Right lobe of liver (tissue), 6 donors: Measurements from ENCODE around the gene NRK. TPM values are rescaled to one million over a fixed set of nuclear protein-coding genes. Genes with fewer than 3 reads are reported as not detected.

Experiments
- ATAC-seq, 4 donors: fragments of 200-7000 bp; cut with Tn5 transposase; one replicate each; pipeline ENCODE4 v1.9.1; 2020; ENCODE audit warnings: mild to moderate bottlenecking in 4 of 4, moderate library complexity in 4 of 4
- DNase-seq, 3 donors: peaks; one replicate each; pipeline ENCODE4 v3.0.0-alpha.2; 2020
- H3K27ac ChIP-seq, 3 donors: fragments of 200-600 bp; one replicate each; pipeline ENCODE4 v1.8.0; 2022
- H3K27me3 ChIP-seq, 2 donors: fragments of 200-600 bp; one replicate each; pipeline ENCODE4 v1.8.0; 2022
- H3K36me3 ChIP-seq, 4 donors: fragments of 200-600 bp; sonication (generic) in 1 of 4; one replicate each; pipeline versions ENCODE4 v1.5.1 to v1.8.0; 2017 to 2022; ENCODE audit warnings: control low read depth in 1 of 4
- H3K4me1 ChIP-seq, 4 donors: fragments of 200-600 bp; sonication (generic) in 1 of 4; one replicate each; pipeline versions ENCODE4 v1.5.1 to v1.8.0; 2017 to 2022; ENCODE audit warnings: control low read depth in 1 of 4
- H3K4me3 ChIP-seq, 3 donors: fragments of 200-600 bp; one replicate each; pipeline ENCODE4 v1.8.0; 2022
- H3K9me3 ChIP-seq, 4 donors: fragments of 200-600 bp; sonication (generic) in 1 of 4; one replicate each; pipeline versions ENCODE4 v1.5.1 to v1.8.0; 2017 to 2022; ENCODE audit warnings: control low read depth in 1 of 4
- CTCF ChIP-seq, 4 donors: fragments of 200-600 bp in 3 of 4; fragments of 450-650 bp in 1 of 4; IDR thresholded peaks; one replicate each; pipeline versions ENCODE4 v1.5.1 to v1.8.0; 2016 to 2022; ENCODE audit warnings: antibody characterized with exemption in 4 of 4, mild to moderate bottlenecking in 2 of 4
- POLR2A ChIP-seq: fragments of 450-650 bp; IDR thresholded peaks from one replicate; pipeline ENCODE4 v1.6.1; 2017; ENCODE audit warnings: antibody characterized with exemption, mild to moderate bottlenecking
- WGBS: methylation state at CpG from one replicate; pipeline ENCODE4 v1.1.6; 2018; ENCODE audit warnings: low coverage, low lambda C conversion rate; ENCODE audit not compliant: insufficient coverage; ENCODE audit errors: missing lambda C conversion rate; 5-methylcytosine and 5-hydroxymethylcytosine counted together
- intact Hi-C, 2 donors: fragments of 100-400 bp; cut with DNase I; formaldehyde crosslinking; loops; one replicate each; pipeline versions ENCODE4 v1.11.2 to v1.14.1; 2022
- total RNA-seq, 6 experiments: library from RNA; depleted of rRNA in 2 of 6; stranded (reverse); fragments of >200 nt in 2 of 6; fragmentation: NEBNext Ultra II Directional in 3 of 6; extraction: Animal tissue kit (Norgen Biotek cat#: 25700) in 3 of 6; gene quantifications; one replicate each; pipeline versions ENCODE4 v1.1.0 to v1.2.4, GENCODE V29; 2016 to 2023
- donor health status: DM: no; HTN: yes; CAD: no.
- donor health status: DM: no; HTN: no; CAD: no.
- donor health status: DM: no; HTN: no; CAD: no.
- donor health status: DM: no; HTN: yes; CAD: no.
- donor health status: DM: no; HTN: yes; CAD: no.

The NRK gene
- total RNA-seq, 6 experiments from 2014 or later = 0.02 to 0.04 (median 0.02) TPM; not detected in 3

DNA sequence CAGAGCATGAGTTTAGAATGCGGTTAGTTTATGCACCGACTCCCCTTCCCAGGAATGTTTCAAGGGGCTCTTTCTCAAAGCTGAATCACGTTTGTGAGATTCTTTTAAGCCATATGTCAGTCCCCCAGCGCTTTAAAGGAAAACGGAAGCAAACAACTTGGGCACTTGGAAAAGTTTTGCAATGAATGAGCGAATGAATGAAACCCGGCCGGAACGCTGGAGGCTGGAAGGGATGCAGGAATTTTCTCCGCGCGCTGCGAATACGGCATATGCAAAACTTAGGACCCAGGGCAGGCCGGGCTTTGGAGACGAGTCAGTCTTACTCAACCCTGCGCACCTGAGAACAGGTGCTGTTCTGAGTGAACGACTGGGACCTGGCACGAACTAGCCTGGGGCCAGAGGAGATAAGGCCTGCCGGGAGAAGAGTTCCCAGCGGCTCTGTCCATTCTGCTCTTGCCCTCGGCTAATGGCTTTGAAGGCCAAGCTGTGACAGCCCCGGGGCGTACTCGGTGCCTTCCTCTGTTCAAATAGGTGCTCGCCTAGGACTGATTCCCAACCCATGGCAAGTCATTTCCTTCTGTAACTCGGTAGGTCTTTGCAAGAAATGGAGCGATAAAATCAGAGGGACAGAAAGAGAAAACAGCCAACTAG, 743 bp upstream of the NRK start:
- no peaks in the 10 kb centered on the region for H3K9me3 ChIP-seq
- peaks cover 0 to 29% of the 10 kb centered on the region in 2 donors for H3K27me3 ChIP-seq
- WGBS = 30% methylated on average over 28 of the region's 28 CpGs
- H3K4me1 ChIP-seq = no peaks in the 10 kb centered on the region
- intact Hi-C loops = no loop called here
- H3K27ac ChIP-seq = no peak overlapping the region
- H3K4me3 ChIP-seq = no peak overlapping the region
- no peak for TF ChIP-seq CTCF (IDR thresholded peaks at IDR 0.05)
- TF ChIP-seq POLR2A = no peak
- ATAC-seq = peak in 3 of 4 donors; percentile 40 to 50 (median 43)
- peak in 2 of 3 donors; percentile 14 to 36 for DNase-seq
- H3K36me3 ChIP-seq = no peaks in the 10 kb centered on the region

DNA sequence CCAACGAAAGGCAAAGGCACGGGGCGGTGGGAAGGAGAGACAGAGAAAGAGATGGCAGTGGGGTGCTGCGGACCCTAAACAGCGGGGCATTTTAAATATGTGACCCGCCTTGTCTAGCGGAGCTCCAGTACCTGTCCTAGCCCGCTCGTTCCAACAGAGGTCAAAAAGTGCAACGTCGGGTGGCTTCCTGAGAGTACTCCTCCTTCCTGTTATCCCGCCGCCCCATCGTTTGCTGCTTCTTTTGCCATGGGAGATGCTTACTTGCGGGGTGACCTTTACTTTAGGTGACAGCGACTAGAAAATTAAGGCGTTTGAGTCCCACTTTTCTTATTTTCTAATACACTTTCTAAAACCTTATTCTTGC, 735 bp downstream of the NRK start:
- ATAC-seq (no peak), DNase-seq (no peak)
- Histone ChIP-seq H3K27ac (no peak overlapping the region), H3K4me1 (no peaks in the 10 kb centered on the region), H3K9me3 (no peaks in the 10 kb centered on the region), H3K27me3 (peaks cover 0 to 29% of the 10 kb centered on the region in 2 donors), H3K4me3 (no peak overlapping the region), H3K36me3 (no peaks in the 10 kb centered on the region)
- TF ChIP-seq CTCF (IDR thresholded peaks at IDR 0.05) = no peak
- TF ChIP-seq POLR2A = no peak
- 35% methylated on average over 7 of the region's 17 CpGs for WGBS
- intact Hi-C loops = no loop called here

- ATAC-seq = no peak
- Histone ChIP-seq H3K9me3 (no peaks in the 10 kb centered on the region), H3K36me3 (no peaks in the 10 kb centered on the region), H3K4me3 (no peak overlapping the region), H3K27me3 (peaks cover 0 to 5% of the 10 kb centered on the region in 2 donors), H3K4me1 (no peaks in the 10 kb centered on the region), H3K27ac (no peak overlapping the region)
- TF ChIP-seq CTCF (IDR thresholded peaks at IDR 0.05) = no peak
- no peak for TF ChIP-seq POLR2A
- intact Hi-C loops = no loop called here
- WGBS = 45% methylated on average over 1 of the region's 1 CpG
- no peak for DNase-seq
Observed at GRCh38 chrX:105829011-105829410, 6.7 kb downstream of the NRK start.

DNA sequence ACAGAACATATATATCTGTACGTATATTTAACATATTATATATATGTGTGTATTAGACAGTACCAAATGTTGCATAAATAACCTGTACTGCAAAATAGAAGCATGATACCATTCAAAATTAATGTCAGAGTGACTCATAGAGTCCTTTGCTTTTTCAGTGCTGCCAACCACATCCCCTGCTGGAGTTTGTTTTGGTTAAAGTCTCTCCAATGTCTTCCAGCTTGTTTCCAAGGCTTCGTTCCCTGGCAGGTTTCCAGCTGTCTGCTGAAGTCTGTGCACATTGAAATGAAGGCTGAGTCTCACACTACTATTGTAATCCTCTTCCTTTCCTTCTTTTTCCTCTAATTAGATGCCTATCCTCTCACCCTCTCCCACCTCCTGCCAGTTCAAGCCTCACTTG, 14.9 kb downstream of the NRK start:
- whole genome bisulfite sequencing = 12% methylated on average over 2 of the region's 2 CpGs
- Histone ChIP-seq H3K9me3 (peaks cover 0 to 2% (median 0%) of the 10 kb centered on the region in 4 donors), H3K27me3 (no peaks in the 10 kb centered on the region), H3K36me3 (no peaks in the 10 kb centered on the region), H3K4me3 (no peak overlapping the region), H3K27ac (no peak overlapping the region), H3K4me1 (no peaks in the 10 kb centered on the region)
- intact Hi-C loops = no loop called here
- no peak for ATAC-seq
- TF ChIP-seq CTCF (IDR thresholded peaks at IDR 0.05) (no peak), POLR2A (no peak)
- DNase-seq = no peak
